Measurements from ENCODE around the gene PAK2. TPM values are rescaled to one million over a fixed set of nuclear protein-coding genes. Genes with fewer than 3 reads are reported as not detected.
A peak's percentile ranks its signal among the peaks of the same experiment; 100 is the strongest.
"Not testable (repeated sequence)": the region's sequence is repeated elsewhere in the genome, so short reads cannot be mapped to it uniquely, and the experiment has no call there.

PAK2 gene
- polyA plus RNA-seq, 3 donors: 63.0 to 79.8 (median 71.7) TPM

- DNase-seq: no peak
Measured at GRCh38 chr3:196837819-196838420, 98.3 kb downstream of the PAK2 start.

- not testable (repeated sequence) for DNase-seq
Measured at GRCh38 chr3:196839351-196839750, 99.7 kb downstream of the PAK2 start.

- no peak for DNase-seq
Measured at GRCh38 chr3:196842567-196843434, 103.1 kb downstream of the PAK2 start.

- peak; percentile 20 for DNase-seq
Measured at GRCh38 chr3:196843435-196844110, 103.9 kb downstream of the PAK2 start.

- DNase-seq: not testable (repeated sequence)
Measured at GRCh38 chr3:196844235-196845219, 104.9 kb downstream of the PAK2 start.

GRCh38 chr3:196848375-196848774, 108.7 kb downstream of the PAK2 start:
- DNase-seq: not testable (repeated sequence)

GRCh38 chr3:196849180-196849741, 109.6 kb downstream of the PAK2 start:
- DNase-seq: no peak

- DNase-seq: not testable (repeated sequence)
Measured at GRCh38 chr3:196863000-196863399, 123.3 kb downstream of the PAK2 start.

GRCh38 chr3:196867155-196867506, 127.5 kb downstream of the PAK2 start:
- no peak for DNase-seq

- peak; percentile 92 for DNase-seq
Measured at GRCh38 chr3:196867507-196868296, 128.0 kb downstream of the PAK2 start, which contains the start of gene SENP5. SENP5 (plus strand) TSS chr3:196867920; CDS start chr3:196885182, 17,262 bp downstream.

GRCh38 chr3:196868297-196868661, 128.6 kb downstream of the PAK2 start:
- DNase-seq: peak; percentile 35

- no peak for DNase-seq
Measured at GRCh38 chr3:196872316-196872715, 132.7 kb downstream of the PAK2 start.

- not testable (repeated sequence) for DNase-seq
Measured at GRCh38 chr3:196874511-196875094, 134.9 kb downstream of the PAK2 start.

GRCh38 chr3:196875258-196875657, 135.6 kb downstream of the PAK2 start:
- no peak for DNase-seq

Other genes with a start within 250 kb of the PAK2 start
- 10 to 100 TPM; 14.9 to 18.0 (median 16.4) TPM for gene RNF168, start 236.1 kb upstream of the PAK2 start, polyA plus RNA-seq (ENCODE audit: insufficient read length in 3 of 3)
- not detected for gene SMCO1, start 224.5 kb upstream of the PAK2 start, polyA plus RNA-seq (ENCODE audit: insufficient read length in 3 of 3)
- gene WDR53, start 171.3 kb upstream of the PAK2 start, polyA plus RNA-seq (ENCODE audit: insufficient read length in 3 of 3): 10 to 100 TPM; 15.9 to 17.4 (median 16.5) TPM
- 10 to 100 TPM; 12.5 to 14.0 (median 12.8) TPM for gene FBXO45, start 171.2 kb upstream of the PAK2 start, polyA plus RNA-seq (ENCODE audit: insufficient read length in 3 of 3)
- 1 to 10 TPM; 2.6 to 4.2 (median 3.9) TPM for gene NRROS, start 100.2 kb upstream of the PAK2 start, polyA plus RNA-seq (ENCODE audit: insufficient read length in 3 of 3)
- gene CEP19, start 27.6 kb upstream of the PAK2 start, polyA plus RNA-seq (ENCODE audit: insufficient read length in 3 of 3): 1 to 10 TPM; 4.3 to 5.8 (median 5.6) TPM
- 10 to 100 TPM; 26.0 to 32.7 (median 31.0) TPM for gene PIGX, start 27.5 kb upstream of the PAK2 start, polyA plus RNA-seq (ENCODE audit: insufficient read length in 3 of 3)
- gene SENP5, start 128.1 kb downstream of the PAK2 start, polyA plus RNA-seq (ENCODE audit: insufficient read length in 3 of 3): 10 to 100 TPM; 18.6 to 34.7 (median 32.6) TPM
- gene NCBP2, start 202.7 kb downstream of the PAK2 start, polyA plus RNA-seq (ENCODE audit: insufficient read length in 3 of 3): 100 to 1,000 TPM in 1 of 3 donors, 10 to 100 TPM in 2; 86.8 to 103 (median 88.6) TPM
- gene PIGZ, start 229.0 kb downstream of the PAK2 start, polyA plus RNA-seq (ENCODE audit: insufficient read length in 3 of 3): 1 to 10 TPM in 2 of 3 donors, under 1 TPM in 1; 0.83 to 2.4 (median 2.2) TPM

Measured in renal pelvis (tissue), 4 donors.